Common myeloid progenitor, CD34-positive (primary cell): ENCODE data around the gene FRRS1L.

Experiments
- CTCF ChIA-PET: fragments of 350-600 bp; sonication (Branson Sonifier 250); formaldehyde crosslinking; loops from one replicate; lab custom pipeline; 2021; ENCODE audit warnings: antibody characterized with exemption; lab: Charles Lee
- POLR2A ChIA-PET: fragments of 350-600 bp; sonication (Branson Sonifier 250); formaldehyde crosslinking; loops from one replicate; lab custom pipeline; 2021; ENCODE audit warnings: antibody characterized with exemption; lab: Charles Lee
- DNase-seq, 3 donors: peaks; one replicate each; pipeline versions ENCODE4 v3.0.0 to v3.0.0-alpha.2; 2013
- H3K27ac ChIP-seq, 2 experiments: 1 replicate in 1 of 2; 2 replicates in 1 of 2; pipeline ENCODE4 v1.7.0; 2013; ENCODE audit warnings: inconsistent platforms in 2 of 2, low read length in 2 of 2, mild to moderate bottlenecking in 2 of 2, low read depth in 1 of 2, moderate library complexity in 1 of 2; ENCODE audit not compliant: severe bottlenecking in 2 of 2, insufficient read depth in 1 of 2, poor library complexity in 1 of 2
- H3K27me3 ChIP-seq, 5 experiments: replicated peaks in 2 of 5; 1 replicate in 3 of 5; 2 replicates in 2 of 5; pipeline versions ENCODE4 v1.6.1 to v1.7.0; 2013; ENCODE audit warnings: low read length in 4 of 5, mild to moderate bottlenecking in 2 of 5, moderate library complexity in 2 of 5, inconsistent platforms in 1 of 5; ENCODE audit not compliant: insufficient read depth in 5 of 5, control insufficient read depth in 4 of 5
- H3K36me3 ChIP-seq, 4 experiments: 1 replicate in 2 of 4; 2 replicates in 2 of 4; pipeline versions ENCODE4 v1.6.1 to v1.7.0; 2013; ENCODE audit warnings: low read length in 3 of 4, control low read depth in 1 of 4, mild to moderate bottlenecking in 1 of 4; ENCODE audit not compliant: control insufficient read depth in 4 of 4, insufficient read depth in 4 of 4
- H3K4me1 ChIP-seq, 4 experiments: 1 replicate in 3 of 4; 2 replicates in 1 of 4; pipeline versions ENCODE4 v1.6.1 to v1.7.1; 2013; ENCODE audit warnings: low read length in 3 of 4, mild to moderate bottlenecking in 3 of 4, control low read depth in 1 of 4, inconsistent platforms in 1 of 4, moderate library complexity in 1 of 4; ENCODE audit not compliant: control insufficient read depth in 4 of 4, insufficient read depth in 4 of 4; ENCODE audit errors: control extremely low read depth in 1 of 4
- H3K4me3 ChIP-seq, 7 experiments: 1 replicate in 4 of 7; 2 replicates in 3 of 7; pipeline versions ENCODE4 v1.5.1 to v1.7.0; 2013; ENCODE audit warnings: mild to moderate bottlenecking in 7 of 7, low read length in 6 of 7, moderate library complexity in 6 of 7, inconsistent platforms in 2 of 7, low read depth in 2 of 7, control low read depth in 1 of 7; ENCODE audit not compliant: insufficient read depth in 4 of 7, control insufficient read depth in 1 of 7; ENCODE audit errors: extremely low read depth in 1 of 7
- H3K9me3 ChIP-seq, 5 experiments: 1 replicate in 4 of 5; 2 replicates in 1 of 5; pipeline versions ENCODE4 v1.6.1 to v1.7.1; 2013; ENCODE audit warnings: low read length in 4 of 5, mild to moderate bottlenecking in 2 of 5, inconsistent platforms in 1 of 5, low read depth in 1 of 5, moderate library complexity in 1 of 5; ENCODE audit not compliant: control insufficient read depth in 4 of 5, insufficient read depth in 2 of 5; ENCODE audit errors: control extremely low read depth in 1 of 5
- WGBS: methylation state at CpG from one replicate; pipeline ENCODE4 v1.1.5; 2013; ENCODE audit not compliant: insufficient coverage; 5-methylcytosine and 5-hydroxymethylcytosine counted together

The FRRS1L gene

DNA sequence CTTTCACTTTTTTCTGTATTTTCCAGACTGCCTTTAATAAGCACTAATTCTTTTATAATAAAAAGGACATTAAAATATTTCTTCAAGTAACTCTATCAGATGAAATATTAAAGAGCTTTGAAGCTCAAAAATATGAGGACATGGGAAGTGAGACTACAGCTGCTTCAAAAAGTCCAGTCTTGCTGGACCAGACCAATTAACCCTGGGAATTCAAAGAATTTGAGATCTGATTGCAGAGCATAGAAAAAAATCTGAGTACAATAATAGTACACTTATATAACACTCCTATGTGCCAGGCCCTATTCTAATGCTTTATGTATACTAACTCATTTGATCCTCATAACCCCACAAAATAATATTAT, 57.1 kb downstream of the FRRS1L start:
- Histone ChIP-seq H3K4me1 (peaks cover 3 to 23% (median 8%) of the 10 kb centered on the region in 4 experiments), H3K27me3 (no peaks in the 10 kb centered on the region), H3K9me3 (no peaks in the 10 kb centered on the region), H3K27ac (no peak overlapping the region), H3K4me3 (no peak overlapping the region), H3K36me3 (peaks cover 5 to 8% (median 7%) of the 10 kb centered on the region in 4 experiments)
- ChIA-PET POLR2A (no interaction called here), CTCF (interaction anchor here (1.0 to 1.5 kb wide), 4 partner anchors 8 to 27 kb away, joined by 3 read pairs; no protein-coding TSS in a partner anchor)
- no peak for DNase-seq

DNA sequence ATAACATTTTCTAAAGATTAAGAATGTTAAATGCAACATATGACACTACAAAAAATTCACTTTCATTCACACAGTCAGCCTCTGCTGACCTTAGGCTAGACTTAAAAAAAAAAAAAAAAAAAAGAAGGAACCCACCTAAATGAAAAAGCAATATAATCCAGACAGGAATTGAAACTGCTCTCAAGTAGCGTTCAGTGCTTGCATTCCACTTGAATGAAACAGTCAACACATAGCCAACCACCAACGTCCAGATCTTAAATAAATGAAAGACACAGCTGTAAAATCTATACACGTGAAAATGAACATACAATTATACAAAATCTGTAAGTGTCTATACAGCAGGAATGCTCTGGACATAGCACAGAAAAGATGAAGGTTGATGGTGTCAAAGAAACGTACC, 58.7 kb downstream of the FRRS1L start:
- POLR2A ChIA-PET: no interaction called here
- no CpG with 5 or more reads among the region's 4 CpGs for WGBS
- Histone ChIP-seq H3K27ac (no peak overlapping the region), H3K4me1 (peaks cover 3 to 23% (median 8%) of the 10 kb centered on the region in 4 experiments), H3K36me3 (peaks cover 9 to 21% (median 14%) of the 10 kb centered on the region in 4 experiments), H3K4me3 (no peak overlapping the region), H3K27me3 (no peaks in the 10 kb centered on the region), H3K9me3 (peaks cover 0 to 6% (median 2%) of the 10 kb centered on the region in 5 experiments)
- no peak for DNase-seq
- CTCF ChIA-PET: interaction anchor here (1.1 to 1.5 kb wide), 3 partner anchors 9 to 26 kb away, joined by 3 to 5 read pairs (median 3); no protein-coding TSS in a partner anchor

DNA sequence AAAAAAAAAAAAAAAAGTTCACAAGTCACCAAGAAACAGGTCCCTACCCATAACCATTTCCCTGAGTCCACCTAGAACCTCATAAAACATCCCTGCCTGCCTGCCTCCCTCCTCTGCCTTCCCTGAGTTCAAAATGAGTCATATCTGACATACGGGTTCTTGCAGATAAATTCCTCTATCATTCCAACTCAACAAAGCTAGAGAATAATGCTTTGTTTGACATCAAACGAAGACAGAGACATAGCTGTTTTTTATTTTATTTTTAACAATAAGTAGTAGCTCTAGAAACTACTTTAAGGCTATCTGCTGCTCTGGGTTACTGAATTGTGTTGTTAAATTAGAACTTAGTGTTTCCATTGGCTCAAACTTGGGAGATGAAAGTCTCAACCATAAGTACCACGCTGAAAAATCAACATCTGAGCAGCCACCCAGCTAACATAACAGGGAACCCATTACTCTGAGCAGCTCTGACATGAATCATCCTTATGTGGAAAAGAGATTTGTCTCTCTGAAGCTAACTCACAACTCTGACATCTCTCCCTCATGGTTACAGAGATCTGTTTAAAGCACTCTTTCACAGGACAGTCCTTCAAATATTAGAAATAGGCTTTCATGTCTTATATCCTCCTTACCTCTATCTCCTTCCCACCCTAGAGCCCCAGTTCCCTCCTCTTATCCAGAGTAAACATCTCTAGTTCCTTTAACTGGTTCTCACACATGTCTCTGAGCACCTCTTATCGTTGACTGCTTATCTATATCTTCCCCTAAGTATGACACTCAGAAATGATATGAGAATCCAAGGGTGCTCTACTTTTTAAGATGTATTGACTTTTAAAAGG, 59.4 kb downstream of the FRRS1L start:
- 100% methylated on average over 1 of the region's 4 CpGs for WGBS
- DNase-seq: peak in 1 of 3 donors; percentile 28
- ChIA-PET POLR2A (interaction anchor here (0.6 kb wide), 1 partner anchor 418 kb away, joined by 6 read pairs; no protein-coding TSS in a partner anchor), CTCF (interaction anchor here (0.6 to 1.1 kb wide), 2 partner anchors 10 to 14 kb away, joined by 3 to 5 read pairs; no protein-coding TSS in a partner anchor)
- Histone ChIP-seq H3K27ac (peak overlapping the region in 1 of 2 experiments; percentile 12), H3K4me1 (peaks cover 3 to 25% (median 8%) of the 10 kb centered on the region in 4 experiments), H3K4me3 (no peak overlapping the region), H3K9me3 (peaks cover 4 to 9% (median 6%) of the 10 kb centered on the region in 5 experiments), H3K27me3 (no peaks in the 10 kb centered on the region), H3K36me3 (peaks cover 9 to 25% (median 18%) of the 10 kb centered on the region in 4 experiments)

DNA sequence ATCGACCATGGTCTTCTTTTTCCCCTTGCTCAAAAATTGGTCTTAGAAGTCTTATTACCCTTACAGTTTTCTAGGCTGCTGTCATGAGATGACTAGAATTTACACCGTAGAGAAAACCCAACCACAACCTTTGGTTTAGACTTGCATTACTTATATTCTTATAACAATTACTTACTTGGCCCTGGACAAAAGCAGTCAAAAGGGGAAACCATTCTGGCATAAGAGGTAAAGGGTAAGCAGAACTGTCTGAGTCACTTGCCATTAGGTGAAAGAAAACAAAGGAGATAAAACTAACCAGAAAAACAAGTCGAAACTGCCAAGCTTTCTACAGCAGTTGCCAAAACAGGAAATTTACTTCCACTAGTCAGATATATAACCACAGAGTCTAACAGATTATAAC, 65.2 kb downstream of the FRRS1L start:
- no peaks in the 10 kb centered on the region for H3K27me3 ChIP-seq
- ChIA-PET CTCF (no interaction called here), POLR2A (interaction anchor here (0.6 to 1.0 kb wide), 3 partner anchors 17 to 1124 kb away, joined by 3 to 5 read pairs (median 5); partner anchors contain the start of gene TMEM245)
- DNase-seq: peak; percentile 45 to 88 (median 81)
- H3K36me3 ChIP-seq: peaks cover 9 to 38% (median 19%) of the 10 kb centered on the region in 4 experiments
- peak overlapping the region in 4 of 7 experiments; percentile 16 to 47 (median 30) for H3K4me3 ChIP-seq
- peaks cover 4 to 9% (median 6%) of the 10 kb centered on the region in 5 experiments for H3K9me3 ChIP-seq
- H3K4me1 ChIP-seq: peaks cover 12 to 35% (median 27%) of the 10 kb centered on the region in 4 experiments
- H3K27ac ChIP-seq: peak overlapping the region; percentile 60 to 73
- WGBS: no CpG with 5 or more reads among the region's 3 CpGs

DNA sequence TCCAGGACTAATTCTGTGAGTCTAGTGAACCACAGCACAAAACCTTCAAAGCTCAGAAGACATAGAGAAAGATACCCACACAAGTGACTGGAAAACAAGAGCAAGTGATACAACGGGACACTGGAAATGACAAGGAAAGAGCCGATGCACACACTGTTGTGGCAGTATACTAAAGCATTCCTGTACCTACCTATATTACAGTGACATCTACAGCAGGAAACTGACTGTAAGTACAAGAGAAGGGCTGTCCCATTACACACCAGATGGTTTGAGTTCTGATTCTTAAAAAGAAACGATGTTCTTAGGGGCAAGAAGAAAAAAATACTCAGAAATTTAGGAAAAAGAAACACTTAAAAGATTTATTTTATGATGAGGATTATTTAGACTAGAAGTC, 65.8 kb downstream of the FRRS1L start:
- peaks cover 12 to 35% (median 27%) of the 10 kb centered on the region in 4 experiments for H3K4me1 ChIP-seq
- POLR2A ChIA-PET: no interaction called here
- no peaks in the 10 kb centered on the region for H3K27me3 ChIP-seq
- 100% methylated on average over 2 of the region's 3 CpGs for WGBS
- peaks cover 9 to 40% (median 19%) of the 10 kb centered on the region in 4 experiments for H3K36me3 ChIP-seq
- peaks cover 4 to 9% (median 6%) of the 10 kb centered on the region in 5 experiments for H3K9me3 ChIP-seq
- DNase-seq: no peak
- peak overlapping the region in 1 of 2 experiments; percentile 60 for H3K27ac ChIP-seq
- CTCF ChIA-PET: interaction anchor here (0.8 kb wide), 1 partner anchor 17 kb away, joined by 4 read pairs; no protein-coding TSS in a partner anchor
- peak overlapping the region in 1 of 7 experiments; percentile 47 for H3K4me3 ChIP-seq

DNA sequence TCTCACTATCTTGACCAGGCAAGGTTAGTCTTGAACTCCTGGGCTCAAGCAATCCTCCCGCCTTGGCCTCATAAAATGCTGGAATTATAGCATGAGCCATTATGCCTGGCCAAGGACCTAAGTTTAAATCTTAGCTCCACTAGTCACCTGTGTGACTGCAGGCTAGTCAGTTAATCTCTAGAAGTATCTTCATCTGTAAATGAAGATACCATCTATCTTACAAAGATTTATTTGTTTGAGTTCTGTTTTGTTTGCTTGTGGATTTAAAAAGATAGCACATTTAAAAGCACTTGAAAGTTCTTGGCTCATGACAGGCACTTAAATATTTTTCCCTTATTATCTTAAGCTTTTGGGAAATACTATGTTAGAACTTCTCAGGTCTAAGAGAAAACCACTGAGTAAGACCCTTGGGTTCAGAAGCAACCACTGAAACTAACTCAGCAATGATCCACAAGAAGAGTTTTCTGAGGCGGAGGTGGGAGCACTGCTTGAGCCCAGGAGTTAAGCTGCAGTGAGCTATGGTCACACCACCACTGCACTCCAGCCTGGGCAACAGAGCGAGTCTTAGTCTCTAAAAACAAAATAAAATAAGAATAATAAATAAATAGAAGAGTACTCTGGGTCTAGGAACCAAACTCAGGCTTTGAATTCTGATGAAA, 66.4 kb downstream of the FRRS1L start:
- Histone ChIP-seq H3K4me1 (peaks cover 12 to 35% (median 27%) of the 10 kb centered on the region in 4 experiments), H3K9me3 (peaks cover 4 to 9% (median 6%) of the 10 kb centered on the region in 5 experiments), H3K27me3 (no peaks in the 10 kb centered on the region), H3K4me3 (no peak overlapping the region), H3K36me3 (peaks cover 9 to 43% (median 20%) of the 10 kb centered on the region in 4 experiments), H3K27ac (no peak overlapping the region)
- DNase-seq: no peak
- CTCF ChIA-PET: interaction anchor here (0.8 to 1.3 kb wide), 2 partner anchors 17 to 29 kb away, joined by 3 to 4 read pairs; no protein-coding TSS in a partner anchor
- POLR2A ChIA-PET: no interaction called here
- WGBS: 79% methylated on average over 2 of the region's 3 CpGs
